Lung microvascular endothelial cell (primary cell): Measurements from ENCODE around the gene ARRB1. TPM values are rescaled to one million over a fixed set of nuclear protein-coding genes. Genes with fewer than 3 reads are reported as not detected.

Experiments
- DNase-seq, 2 donors: peaks; one replicate each; pipeline versions ENCODE4 v3.0.0 to v3.0.0-alpha.2; 2010; ENCODE audit warnings: low read depth in 2 of 2
- total RNA-seq: library from RNA; depleted of rRNA; stranded (reverse); fragments of >200 nt; gene quantifications from 2 replicates; pipeline ENCODE4 v1.2.1, GENCODE V29; 2014

Gene ARRB1
- total RNA-seq, 1 donor from 2014 or later = 191 TPM

DNA sequence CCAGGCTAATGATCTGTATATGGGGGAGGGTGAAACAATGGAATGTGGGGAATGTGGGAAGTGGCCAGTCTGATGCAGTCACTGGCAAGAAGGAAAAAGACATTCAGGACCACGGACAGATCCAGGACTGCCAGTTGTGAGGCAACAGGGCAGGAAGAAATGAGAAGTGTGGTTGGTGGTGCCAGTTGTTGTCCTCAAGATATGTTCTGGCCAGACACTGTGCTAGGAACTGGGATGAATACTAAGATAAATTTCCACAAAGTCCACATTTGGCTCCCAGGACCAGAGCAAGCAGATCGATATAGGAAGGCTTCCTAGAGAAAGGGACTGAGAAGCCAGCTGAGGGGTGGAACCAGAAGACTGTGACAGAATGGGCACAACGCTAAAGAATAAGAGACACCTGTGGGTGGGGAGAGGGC is 117.7 kb downstream of the ARRB1 start:
- peak; percentile 69 to 79 for DNase-seq

DNA sequence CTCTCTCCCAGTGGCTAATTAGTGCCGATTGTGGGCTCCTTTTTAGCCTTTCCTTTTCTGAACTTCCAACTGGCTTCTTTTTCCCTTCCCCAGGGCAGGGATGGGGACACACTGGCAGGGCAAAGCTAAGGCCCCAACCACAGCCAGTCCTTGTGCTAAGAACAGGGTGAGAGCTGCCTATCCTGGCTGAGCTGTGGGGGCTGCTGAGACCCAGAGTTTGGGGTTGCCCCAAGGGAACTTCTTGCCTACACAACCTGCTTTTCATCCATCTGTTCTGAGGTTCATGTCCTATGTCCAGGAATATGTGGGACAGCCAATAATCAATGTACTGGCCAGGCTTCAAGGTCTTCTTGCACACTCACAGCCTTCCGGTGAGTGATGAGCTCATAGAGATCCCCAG is 120.8 kb downstream of the ARRB1 start:
- no peak for DNase-seq

DNA sequence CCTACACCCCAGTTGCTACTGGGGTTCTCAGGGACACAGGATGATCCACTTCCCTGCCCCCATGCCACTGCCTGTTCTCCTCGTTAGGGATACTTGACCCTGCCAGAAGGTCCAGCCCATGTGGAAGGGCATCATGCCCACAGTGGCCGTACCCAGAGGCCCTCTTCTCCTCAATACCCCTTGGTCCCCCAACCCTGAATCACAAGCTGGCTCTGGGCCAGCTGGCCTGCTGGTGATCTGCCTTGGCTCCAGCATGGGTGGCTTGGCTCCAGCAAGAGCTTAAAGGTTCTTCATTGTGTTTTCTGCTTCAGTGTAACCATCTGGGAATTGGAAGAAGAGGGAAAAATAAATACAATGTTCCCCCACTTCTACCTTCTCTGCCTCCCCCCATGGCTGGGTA is 122.0 kb downstream of the ARRB1 start:
- no peak for DNase-seq

DNA sequence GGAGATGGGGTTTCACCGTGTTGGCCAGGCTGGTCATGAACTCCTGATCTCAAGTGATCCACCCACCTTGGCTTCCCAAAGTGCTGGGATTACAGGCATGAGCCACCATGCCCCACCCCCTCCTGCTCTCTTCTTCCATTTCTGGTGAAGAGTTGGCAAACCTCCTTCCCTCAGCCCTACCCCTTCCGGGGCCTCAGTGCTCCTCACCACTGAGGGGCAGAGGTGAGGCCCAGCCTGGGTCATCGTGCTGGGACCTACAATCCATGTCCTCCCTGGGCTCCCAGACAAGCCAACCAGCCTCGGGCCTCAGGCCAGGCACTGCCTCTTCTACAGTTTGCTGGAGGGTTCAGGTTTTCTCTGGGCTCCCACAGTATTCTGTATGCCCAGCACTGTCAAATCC is 125.7 kb downstream of the ARRB1 start:
- no peak for DNase-seq

DNA sequence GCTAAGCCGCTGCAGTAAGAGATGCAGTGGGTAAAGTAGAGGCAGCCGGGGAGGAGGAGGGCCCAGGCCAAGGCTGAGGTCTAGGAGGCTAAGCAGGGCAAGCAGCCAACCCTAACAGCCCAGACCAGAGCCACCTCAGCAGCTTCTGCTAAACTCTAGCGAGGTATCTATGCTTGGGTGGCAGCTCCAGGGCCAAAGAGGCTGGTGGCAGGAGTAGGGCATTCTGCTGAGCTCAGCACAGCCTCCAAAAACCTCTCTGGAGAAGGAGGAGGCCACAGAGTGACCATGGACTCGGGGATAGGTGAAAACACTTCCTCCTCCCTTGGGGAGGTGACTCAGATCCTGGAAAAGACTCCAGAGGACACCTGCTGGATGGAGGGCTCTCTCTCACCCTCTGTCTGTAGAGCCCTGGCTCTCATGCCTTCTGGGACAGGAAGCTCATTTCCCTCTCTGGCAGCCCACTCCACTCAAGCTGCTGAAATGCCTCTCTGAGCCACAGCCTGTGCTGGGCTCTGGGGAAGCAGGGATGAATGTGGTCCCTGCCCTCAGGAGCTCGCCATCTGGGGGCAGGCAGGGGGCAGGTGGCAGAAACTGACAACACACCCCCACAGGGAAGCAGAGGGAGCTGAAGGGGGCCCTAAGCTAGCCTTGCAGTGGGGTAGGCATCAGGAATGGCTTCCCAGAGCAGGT is 127.4 kb downstream of the ARRB1 start:
- no peak for DNase-seq

DNA sequence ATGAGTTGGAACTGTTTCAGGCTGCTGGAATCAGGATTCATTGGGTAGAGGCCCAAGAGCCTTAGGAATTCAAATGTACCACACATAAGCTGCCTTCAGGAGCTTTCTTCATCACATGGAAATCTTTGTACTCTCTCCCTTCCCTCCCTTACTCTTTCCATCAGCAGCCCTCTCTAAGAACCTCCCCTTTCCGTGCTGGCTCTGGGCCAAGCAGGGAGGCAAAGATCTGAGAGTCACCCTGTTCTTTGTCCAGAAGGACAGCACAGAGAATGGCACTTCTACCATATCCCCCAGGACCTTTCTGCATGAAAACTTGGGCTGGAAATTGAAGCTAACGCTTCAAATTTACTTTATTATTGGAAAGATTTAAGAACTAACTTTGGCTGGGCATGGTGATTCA is 131.6 kb downstream of the ARRB1 start:
- no peak for DNase-seq

DNA sequence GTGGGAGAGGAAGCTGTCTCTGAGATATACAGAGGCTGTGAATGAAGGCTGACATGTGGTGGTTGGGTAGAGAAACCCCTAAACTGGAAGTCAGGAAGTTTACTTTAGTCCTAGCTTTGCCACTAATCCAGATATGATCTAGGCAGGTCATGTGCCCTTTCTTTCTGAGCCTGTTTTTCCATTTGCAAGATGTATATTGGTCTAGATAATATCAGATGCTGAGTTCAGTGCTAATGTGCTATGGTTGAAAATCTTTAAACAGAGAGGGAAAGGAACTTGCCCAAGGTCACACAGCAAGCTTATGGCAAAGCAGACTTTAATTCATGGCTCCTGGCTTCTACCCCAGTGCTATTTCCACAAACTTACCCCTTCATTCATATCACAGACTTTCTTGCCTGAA is 136.6 kb downstream of the ARRB1 start:
- no peak for DNase-seq

DNA sequence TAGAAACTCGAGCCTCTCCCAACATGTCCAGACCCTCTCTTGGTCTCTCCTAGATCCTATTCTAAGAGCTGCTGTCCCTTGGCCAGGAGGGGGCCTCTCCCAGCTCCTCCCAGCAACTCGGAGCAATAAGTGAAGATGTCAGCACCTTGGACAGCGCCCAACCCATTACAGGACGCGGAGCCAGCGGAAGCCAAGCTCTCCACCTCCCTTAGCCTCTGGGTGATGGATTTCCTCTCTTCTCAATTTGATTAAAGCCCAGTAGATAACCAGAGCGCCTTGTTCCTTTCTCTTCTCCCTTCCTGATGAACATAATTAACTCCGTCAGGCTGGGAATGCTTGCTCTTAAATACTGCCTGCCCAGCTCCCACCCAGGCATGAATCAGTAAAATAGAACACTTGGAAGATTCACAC is 137.0 kb downstream of the ARRB1 start:
- DNase-seq = peak; percentile 72 to 85

Other genes starting within 250 kb of the ARRB1 start
- 1.7 and 10.7 TPM in 2 replicates for gene SLCO2B1, start 200.6 kb downstream of the ARRB1 start, total RNA-seq
- gene TPBGL, start 110.9 kb downstream of the ARRB1 start, total RNA-seq = not detected in 2 replicates
- 2,222 and 2,243 TPM in 2 replicates for gene RPS3, start 47.9 kb upstream of the ARRB1 start, total RNA-seq
- 1.6 and 1.7 TPM in 2 replicates for gene KLHL35, start 81.5 kb upstream of the ARRB1 start, total RNA-seq
- 14.2 and 15.9 TPM in 2 replicates for gene GDPD5, start 174.3 kb upstream of the ARRB1 start, total RNA-seq
- gene SERPINH1, start 210.6 kb upstream of the ARRB1 start, total RNA-seq = 211 and 279 TPM in 2 replicates